DND-41 (cell line): ENCODE results near the gene UNC13D.

ENCODE experiments used
- ATAC-seq: fragments of 200-7000 bp; cut with Tn5 transposase; 3 replicates; pipeline ENCODE4 v1.9.1; 2021; ENCODE audit warnings: low read depth; ENCODE audit not compliant: insufficient read depth
- DNase-seq: peaks from one replicate; pipeline ENCODE4 v3.0.0-alpha.2; 2020
- H2AFZ ChIP-seq: 2 replicates; pipeline ENCODE4 v1.6.0; 2012; ENCODE audit warnings: low read depth, low read length
- H3K27ac ChIP-seq: 2 replicates; pipeline ENCODE4 v1.5.1; 2012; ENCODE audit warnings: low read length, inconsistent platforms
- H3K27me3 ChIP-seq: fragments of 200-600 bp; sonication (generic); 2 replicates; pipeline ENCODE4 v1.6.0; 2012; ENCODE audit warnings: low read length, mild to moderate bottlenecking, inconsistent platforms; ENCODE audit not compliant: insufficient read depth, poor library complexity
- H3K36me3 ChIP-seq: 2 replicates; pipeline ENCODE4 v1.5.1; 2012; ENCODE audit warnings: low read length, inconsistent platforms; ENCODE audit not compliant: insufficient read depth
- H3K4me1 ChIP-seq: 2 replicates; pipeline ENCODE4 v1.5.1; 2012; ENCODE audit warnings: mild to moderate bottlenecking, low read length; ENCODE audit not compliant: insufficient read depth
- H3K4me2 ChIP-seq: 2 replicates; pipeline ENCODE4 v1.6.0; 2012; ENCODE audit warnings: mild to moderate bottlenecking, moderate library complexity, low read length, inconsistent platforms; ENCODE audit not compliant: insufficient read depth
- H3K4me3 ChIP-seq, 2 experiments: fragments of 200-600 bp in 1 of 2; shearing (Covaris generic) in 1 of 2; 2 replicates each; pipeline ENCODE4 v1.5.1; 2012 to 2016; ENCODE audit warnings: inconsistent platforms in 2 of 2, low read length in 2 of 2, mild to moderate bottlenecking in 2 of 2, low read depth in 1 of 2, moderate library complexity in 1 of 2
- H3K79me2 ChIP-seq: 2 replicates; pipeline ENCODE4 v1.6.0; 2012; ENCODE audit warnings: low read length, inconsistent platforms; ENCODE audit not compliant: insufficient read depth
- H3K9ac ChIP-seq: 2 replicates; pipeline ENCODE4 v1.6.0; 2012; ENCODE audit warnings: low read depth, mild to moderate bottlenecking, inconsistent platforms, low read length, moderate library complexity
- H3K9me3 ChIP-seq: 2 replicates; pipeline ENCODE4 v1.5.1; 2012; ENCODE audit warnings: low read length, moderate library complexity, mild to moderate bottlenecking, inconsistent platforms; ENCODE audit not compliant: insufficient read depth, severe bottlenecking
- H4K20me1 ChIP-seq: 2 replicates; pipeline ENCODE4 v1.6.0; 2012; ENCODE audit warnings: low read length; ENCODE audit not compliant: insufficient read depth
- EZH2 ChIP-seq: IDR thresholded peaks from 3 replicates; pipeline ENCODE4 v1.6.1; 2012; ENCODE audit warnings: borderline replicate concordance, low read depth, mild to moderate bottlenecking, moderate library complexity, low read length, inconsistent platforms; ENCODE audit not compliant: severe bottlenecking
- TF ChIP-seq, protein P1 (sequence below): IDR thresholded peaks from 2 replicates; pipeline ENCODE4 v1.5.1; 2012; ENCODE audit warnings: borderline replicate concordance, low read length, moderate library complexity, mild to moderate bottlenecking; ENCODE audit not compliant: poor library complexity, severe bottlenecking; ENCODE audit errors: extremely low read depth

The UNC13D gene

GRCh38 chr17:75815399-75815798 is 28.8 kb downstream of the UNC13D start:
- H3K9me3 ChIP-seq, result no peaks in the 10 kb centered on the region
- H3K27ac ChIP-seq, result no peak overlapping the region
- DNase-seq (no peak), ATAC-seq (no peak)
- H3K27me3 ChIP-seq, result no peaks in the 10 kb centered on the region
- peaks cover 98% of the 10 kb centered on the region for H3K36me3 ChIP-seq
- no peak overlapping the region for H3K4me3 ChIP-seq
- 0 out of 2 replicates have a peak, but pooled peaks cover 2% of the 10 kb centered on the region for H3K79me2 ChIP-seq
- H3K9ac ChIP-seq, result no peak overlapping the region
- TF ChIP-seq EZH2, result no peak
- H2AFZ ChIP-seq, result no peak overlapping the region
- H3K4me1 ChIP-seq, result no peaks in the 10 kb centered on the region
- no peak overlapping the region for H3K4me2 ChIP-seq
- H4K20me1 ChIP-seq, result peaks cover 7% of the 10 kb centered on the region

GRCh38 chr17:75814900-75815373 is 29.3 kb downstream of the UNC13D start:
- Histone ChIP-seq H3K9ac (no peak overlapping the region), H2AFZ (no peak overlapping the region), H3K27ac (no peak overlapping the region), H3K9me3 (no peaks in the 10 kb centered on the region), H3K79me2 (0 out of 2 replicates have a peak, but pooled peaks cover 2% of the 10 kb centered on the region), H3K27me3 (no peaks in the 10 kb centered on the region), H3K36me3 (peaks cover 98% of the 10 kb centered on the region), H3K4me3 (no peak overlapping the region), H3K4me1 (no peaks in the 10 kb centered on the region), H3K4me2 (no peak overlapping the region), H4K20me1 (peaks cover 10% of the 10 kb centered on the region)
- TF ChIP-seq EZH2, result no peak
- TF ChIP-seq, protein P1, sequence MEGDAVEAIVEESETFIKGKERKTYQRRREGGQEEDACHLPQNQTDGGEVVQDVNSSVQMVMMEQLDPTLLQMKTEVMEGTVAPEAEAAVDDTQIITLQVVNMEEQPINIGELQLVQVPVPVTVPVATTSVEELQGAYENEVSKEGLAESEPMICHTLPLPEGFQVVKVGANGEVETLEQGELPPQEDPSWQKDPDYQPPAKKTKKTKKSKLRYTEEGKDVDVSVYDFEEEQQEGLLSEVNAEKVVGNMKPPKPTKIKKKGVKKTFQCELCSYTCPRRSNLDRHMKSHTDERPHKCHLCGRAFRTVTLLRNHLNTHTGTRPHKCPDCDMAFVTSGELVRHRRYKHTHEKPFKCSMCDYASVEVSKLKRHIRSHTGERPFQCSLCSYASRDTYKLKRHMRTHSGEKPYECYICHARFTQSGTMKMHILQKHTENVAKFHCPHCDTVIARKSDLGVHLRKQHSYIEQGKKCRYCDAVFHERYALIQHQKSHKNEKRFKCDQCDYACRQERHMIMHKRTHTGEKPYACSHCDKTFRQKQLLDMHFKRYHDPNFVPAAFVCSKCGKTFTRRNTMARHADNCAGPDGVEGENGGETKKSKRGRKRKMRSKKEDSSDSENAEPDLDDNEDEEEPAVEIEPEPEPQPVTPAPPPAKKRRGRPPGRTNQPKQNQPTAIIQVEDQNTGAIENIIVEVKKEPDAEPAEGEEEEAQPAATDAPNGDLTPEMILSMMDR, result no peak
- no peak for ATAC-seq
- no peak for DNase-seq

GRCh38 chr17:75814021-75814395 is 30.2 kb downstream of the UNC13D start:
- DNase-seq (no peak), ATAC-seq (no peak)
- no peaks in the 10 kb centered on the region for H3K9me3 ChIP-seq
- TF ChIP-seq EZH2, result no peak
- no peaks in the 10 kb centered on the region for H3K27me3 ChIP-seq
- no peak overlapping the region for H3K27ac ChIP-seq
- no peaks in the 10 kb centered on the region for H3K4me1 ChIP-seq
- no peak overlapping the region for H3K4me2 ChIP-seq
- H3K4me3 ChIP-seq, result no peak overlapping the region
- H4K20me1 ChIP-seq, result peaks cover 19% of the 10 kb centered on the region
- H2AFZ ChIP-seq, result no peak overlapping the region
- H3K9ac ChIP-seq, result no peak overlapping the region
- peaks cover 9% of the 10 kb centered on the region; the same call in 1 of the 2 replicates for H3K79me2 ChIP-seq
- H3K36me3 ChIP-seq, result peaks cover 98% of the 10 kb centered on the region

GRCh38 chr17:75813081-75814020 is 30.9 kb downstream of the UNC13D start:
- Histone ChIP-seq H3K79me2 (peaks cover 14% of the 10 kb centered on the region; the same call in 1 of the 2 replicates), H3K4me1 (no peaks in the 10 kb centered on the region), H3K4me2 (no peak overlapping the region), H3K9ac (no peak overlapping the region), H3K27me3 (no peaks in the 10 kb centered on the region), H4K20me1 (peaks cover 23% of the 10 kb centered on the region), H3K9me3 (no peaks in the 10 kb centered on the region), H3K36me3 (peaks cover 96% of the 10 kb centered on the region), H3K4me3 (no peak overlapping the region), H2AFZ (no peak overlapping the region), H3K27ac (no peak overlapping the region)
- TF ChIP-seq EZH2, result no peak
- TF ChIP-seq, protein P1, result no peak
- ATAC-seq, result no peak
- no peak for DNase-seq
